WTC11 (cell line): ENCODE measurements around the gene ACTR3C. TPM values are rescaled to one million over a fixed set of nuclear protein-coding genes. Genes with fewer than 3 reads are reported as not detected.
"Not testable (repeated sequence)": the region's sequence is repeated elsewhere in the genome, so short reads cannot be mapped to it uniquely, and the experiment has no call there.

Experiments used
- ATAC-seq: fragments of 200-7000 bp; cut with Tn5 transposase; 2 replicates; pipeline ENCODE4 v1.10.0; 2021; ENCODE audit warnings: mild to moderate bottlenecking, moderate library complexity
- CTCF ChIA-PET: fragments of 300-600 bp; sonication (Branson Sonifier 250); formaldehyde crosslinking; loops from one replicate; lab custom pipeline; 2021; ENCODE audit warnings: antibody characterized with exemption; lab: Charles Lee
- POLR2A ChIA-PET: fragments of 350-600 bp; sonication (Branson Sonifier 250); formaldehyde crosslinking; loops from one replicate; lab custom pipeline; 2021; ENCODE audit warnings: antibody characterized with exemption; lab: Charles Lee
- DNase-seq: peaks from one replicate; pipeline ENCODE4 v3.0.0; 2021; ENCODE audit warnings: low spot score
- H3K27ac Mint-ChIP-seq: 2 replicates; pipeline ENCODE4 v1.8.0; 2021; ENCODE audit warnings: mixed read lengths
- H3K27me3 Mint-ChIP-seq: 2 replicates; pipeline ENCODE4 v1.8.0; 2021; ENCODE audit warnings: low read depth, mild to moderate bottlenecking, moderate library complexity, mixed read lengths
- H3K36me3 Mint-ChIP-seq: 2 replicates; pipeline ENCODE4 v1.8.0; 2021; ENCODE audit warnings: mixed read lengths
- H3K4me1 Mint-ChIP-seq: 2 replicates; pipeline ENCODE4 v1.8.0; 2022; ENCODE audit warnings: mixed read lengths
- H3K4me3 Mint-ChIP-seq: 2 replicates; pipeline ENCODE4 v1.8.0; 2021; ENCODE audit warnings: mild to moderate bottlenecking, moderate library complexity, mixed read lengths
- H3K9me3 Mint-ChIP-seq: 2 replicates; pipeline ENCODE4 v1.8.0; 2021; ENCODE audit warnings: mixed read lengths
- CREM ChIP-seq: sonication (generic); formaldehyde crosslinking; IDR thresholded peaks from 2 replicates; pipeline ENCODE4 v1.8.1; 2022; ENCODE audit warnings: mild to moderate bottlenecking, missing genetic modification reagents, moderate library complexity
- FOXJ3 ChIP-seq: sonication (generic); formaldehyde crosslinking; IDR thresholded peaks from 2 replicates; pipeline ENCODE4 v1.9.0; 2021; ENCODE audit warnings: missing genetic modification reagents, mild to moderate bottlenecking, borderline replicate concordance
- GRHL2 ChIP-seq: fragments of 250-450 bp; sonication (Bioruptor Pico); IDR thresholded peaks from 2 replicates; pipeline ENCODE4 v1.8.0; 2022; ENCODE audit warnings: mild to moderate bottlenecking, moderate library complexity; ENCODE audit not compliant: insufficient replicate concordance, severe bottlenecking
- NFE2L1 ChIP-seq: sonication (generic); formaldehyde crosslinking; IDR thresholded peaks from 2 replicates; pipeline ENCODE4 v1.8.1; 2023; ENCODE audit warnings: missing genetic modification reagents
- NFYB ChIP-seq: sonication (generic); formaldehyde crosslinking; conservative IDR thresholded peaks from 2 replicates; pipeline ENCODE4 v1.8.0; 2022; ENCODE audit warnings: low read depth, missing genetic modification reagents
- SMAD3 ChIP-seq: sonication (generic); formaldehyde crosslinking; IDR thresholded peaks from 2 replicates; pipeline ENCODE4 v1.8.0; 2022; ENCODE audit warnings: missing genetic modification reagents, mild to moderate bottlenecking, borderline replicate concordance
- SOX15 ChIP-seq: fragments of 250-450 bp; sonication (Bioruptor Pico); IDR thresholded peaks from 2 replicates; pipeline ENCODE4 v1.9.0; 2021; ENCODE audit warnings: mild to moderate bottlenecking
- TEAD4 ChIP-seq: sonication (generic); formaldehyde crosslinking; IDR thresholded peaks from 2 replicates; pipeline ENCODE4 v1.8.0; 2022; ENCODE audit warnings: mild to moderate bottlenecking, missing genetic modification reagents
- ZNF121 ChIP-seq: sonication (generic); formaldehyde crosslinking; IDR thresholded peaks from 2 replicates; pipeline ENCODE4 v1.8.0; 2023; ENCODE audit warnings: missing genetic modification reagents
- total RNA-seq: library from RNA; stranded (reverse); gene quantifications from 3 replicates; pipeline ENCODE4 v1.2.3, GENCODE V29; 2021
- TF ChIP-seq, protein P1 (sequence below): fragments of 250-450 bp; sonication (Bioruptor Pico); IDR thresholded peaks from 2 replicates; pipeline ENCODE4 v1.8.0; 2021; ENCODE audit warnings: mild to moderate bottlenecking
- TF ChIP-seq, protein P2 (sequence below): sonication (generic); formaldehyde crosslinking; IDR thresholded peaks from 2 replicates; pipeline ENCODE4 v1.8.1; 2023; ENCODE audit warnings: mild to moderate bottlenecking, moderate library complexity, missing genetic modification reagents
- TF ChIP-seq, protein P3 (sequence below): sonication (generic); formaldehyde crosslinking; IDR thresholded peaks from 2 replicates; pipeline ENCODE4 v1.8.1; 2023; ENCODE audit warnings: mild to moderate bottlenecking, missing genetic modification reagents, moderate library complexity
- TF ChIP-seq, protein P4 (sequence below): sonication (generic); formaldehyde crosslinking; IDR thresholded peaks from 2 replicates; pipeline ENCODE4 v1.8.0; 2023; ENCODE audit warnings: mild to moderate bottlenecking, missing genetic modification reagents
- TF ChIP-seq, protein P5 (sequence below): sonication (generic); formaldehyde crosslinking; IDR thresholded peaks from 2 replicates; pipeline ENCODE4 v1.8.0; 2022; ENCODE audit warnings: missing genetic modification reagents

ACTR3C gene
- total RNA-seq, 1 experiment from 2014 or later: 1.4 TPM

DNA sequence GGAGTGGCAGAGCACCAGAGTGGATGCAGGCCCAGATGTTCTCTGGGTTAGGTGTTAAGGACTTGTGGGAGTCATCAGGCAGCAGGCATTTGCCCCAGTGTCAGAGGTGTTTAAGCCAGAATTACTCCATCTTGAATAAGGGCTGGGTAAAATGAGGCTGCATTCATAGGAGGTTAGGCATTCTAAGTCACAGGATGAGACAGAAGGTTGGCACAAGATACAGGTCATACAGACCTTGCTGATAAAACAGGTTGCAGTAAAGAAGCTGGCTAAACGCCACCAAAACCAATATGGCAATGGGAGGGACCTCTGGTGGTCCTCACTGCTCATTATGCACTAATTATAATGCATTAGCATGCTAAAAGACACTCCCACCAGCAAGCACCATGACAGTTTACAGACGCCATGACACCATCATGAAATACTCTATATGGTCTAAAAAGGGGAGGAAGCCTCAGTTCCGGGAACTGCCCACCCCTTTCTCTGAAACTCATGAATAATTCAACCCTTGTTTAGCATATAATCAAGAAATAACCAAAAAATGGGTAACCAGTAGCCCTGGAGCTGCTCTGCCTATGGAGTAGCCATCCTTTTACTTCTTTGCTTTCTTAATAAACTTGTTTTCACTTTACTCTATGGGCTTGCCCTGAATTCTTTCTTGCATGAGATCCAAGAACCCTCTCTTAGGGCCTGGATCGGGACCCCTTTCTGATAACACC, 1.1 kb downstream of the ACTR3C start (continued):
- no peak for TF ChIP-seq GRHL2
- TF ChIP-seq SOX15 (CRISPR knock-in tag): no peak
- TF ChIP-seq FOXJ3 (CRISPR knock-in tag): no peak
- TF ChIP-seq, protein P1, sequence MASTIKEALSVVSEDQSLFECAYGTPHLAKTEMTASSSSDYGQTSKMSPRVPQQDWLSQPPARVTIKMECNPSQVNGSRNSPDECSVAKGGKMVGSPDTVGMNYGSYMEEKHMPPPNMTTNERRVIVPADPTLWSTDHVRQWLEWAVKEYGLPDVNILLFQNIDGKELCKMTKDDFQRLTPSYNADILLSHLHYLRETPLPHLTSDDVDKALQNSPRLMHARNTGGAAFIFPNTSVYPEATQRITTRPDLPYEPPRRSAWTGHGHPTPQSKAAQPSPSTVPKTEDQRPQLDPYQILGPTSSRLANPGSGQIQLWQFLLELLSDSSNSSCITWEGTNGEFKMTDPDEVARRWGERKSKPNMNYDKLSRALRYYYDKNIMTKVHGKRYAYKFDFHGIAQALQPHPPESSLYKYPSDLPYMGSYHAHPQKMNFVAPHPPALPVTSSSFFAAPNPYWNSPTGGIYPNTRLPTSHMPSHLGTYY: no peak
- TF ChIP-seq, protein P2, sequence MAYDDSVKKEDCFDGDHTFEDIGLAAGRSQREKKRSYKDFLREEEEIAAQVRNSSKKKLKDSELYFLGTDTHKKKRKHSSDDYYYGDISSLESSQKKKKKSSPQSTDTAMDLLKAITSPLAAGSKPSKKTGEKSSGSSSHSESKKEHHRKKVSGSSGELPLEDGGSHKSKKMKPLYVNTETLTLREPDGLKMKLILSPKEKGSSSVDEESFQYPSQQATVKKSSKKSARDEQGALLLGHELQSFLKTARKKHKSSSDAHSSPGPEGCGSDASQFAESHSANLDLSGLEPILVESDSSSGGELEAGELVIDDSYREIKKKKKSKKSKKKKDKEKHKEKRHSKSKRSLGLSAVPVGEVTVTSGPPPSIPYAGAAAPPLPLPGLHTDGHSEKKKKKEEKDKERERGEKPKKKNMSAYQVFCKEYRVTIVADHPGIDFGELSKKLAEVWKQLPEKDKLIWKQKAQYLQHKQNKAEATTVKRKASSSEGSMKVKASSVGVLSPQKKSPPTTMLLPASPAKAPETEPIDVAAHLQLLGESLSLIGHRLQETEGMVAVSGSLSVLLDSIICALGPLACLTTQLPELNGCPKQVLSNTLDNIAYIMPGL: no peak
- no peak for TF ChIP-seq SMAD3 (CRISPR knock-in tag)
- TF ChIP-seq CREM (CRISPR knock-in tag): no peak
- TF ChIP-seq NFYB: no peak
- TF ChIP-seq ZNF121 (CRISPR knock-in tag): no peak

DNA sequence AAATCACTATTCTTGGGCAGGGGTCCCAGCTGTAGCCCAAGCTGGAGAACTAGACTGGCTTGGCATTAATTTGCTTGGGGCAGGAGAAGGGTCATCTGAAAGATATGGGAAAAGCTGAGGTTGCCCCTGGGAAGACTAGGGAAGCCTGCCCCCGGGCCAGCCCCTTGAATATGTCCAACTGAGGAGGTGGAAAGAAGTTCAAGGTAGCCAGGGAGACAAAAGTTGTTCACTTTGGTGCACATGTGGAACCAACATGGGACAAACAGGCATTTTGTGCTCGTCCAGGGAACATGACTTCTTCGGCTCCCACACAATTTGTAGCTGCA, 1.6 kb downstream of the ACTR3C start:
- CTCF ChIA-PET: no interaction called here
- DNase-seq (no peak), ATAC-seq (no peak)
- TF ChIP-seq, protein P3, sequence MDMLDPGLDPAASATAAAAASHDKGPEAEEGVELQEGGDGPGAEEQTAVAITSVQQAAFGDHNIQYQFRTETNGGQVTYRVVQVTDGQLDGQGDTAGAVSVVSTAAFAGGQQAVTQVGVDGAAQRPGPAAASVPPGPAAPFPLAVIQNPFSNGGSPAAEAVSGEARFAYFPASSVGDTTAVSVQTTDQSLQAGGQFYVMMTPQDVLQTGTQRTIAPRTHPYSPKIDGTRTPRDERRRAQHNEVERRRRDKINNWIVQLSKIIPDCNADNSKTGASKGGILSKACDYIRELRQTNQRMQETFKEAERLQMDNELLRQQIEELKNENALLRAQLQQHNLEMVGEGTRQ (CRISPR knock-in tag): no peak
- TF ChIP-seq, protein P4, sequence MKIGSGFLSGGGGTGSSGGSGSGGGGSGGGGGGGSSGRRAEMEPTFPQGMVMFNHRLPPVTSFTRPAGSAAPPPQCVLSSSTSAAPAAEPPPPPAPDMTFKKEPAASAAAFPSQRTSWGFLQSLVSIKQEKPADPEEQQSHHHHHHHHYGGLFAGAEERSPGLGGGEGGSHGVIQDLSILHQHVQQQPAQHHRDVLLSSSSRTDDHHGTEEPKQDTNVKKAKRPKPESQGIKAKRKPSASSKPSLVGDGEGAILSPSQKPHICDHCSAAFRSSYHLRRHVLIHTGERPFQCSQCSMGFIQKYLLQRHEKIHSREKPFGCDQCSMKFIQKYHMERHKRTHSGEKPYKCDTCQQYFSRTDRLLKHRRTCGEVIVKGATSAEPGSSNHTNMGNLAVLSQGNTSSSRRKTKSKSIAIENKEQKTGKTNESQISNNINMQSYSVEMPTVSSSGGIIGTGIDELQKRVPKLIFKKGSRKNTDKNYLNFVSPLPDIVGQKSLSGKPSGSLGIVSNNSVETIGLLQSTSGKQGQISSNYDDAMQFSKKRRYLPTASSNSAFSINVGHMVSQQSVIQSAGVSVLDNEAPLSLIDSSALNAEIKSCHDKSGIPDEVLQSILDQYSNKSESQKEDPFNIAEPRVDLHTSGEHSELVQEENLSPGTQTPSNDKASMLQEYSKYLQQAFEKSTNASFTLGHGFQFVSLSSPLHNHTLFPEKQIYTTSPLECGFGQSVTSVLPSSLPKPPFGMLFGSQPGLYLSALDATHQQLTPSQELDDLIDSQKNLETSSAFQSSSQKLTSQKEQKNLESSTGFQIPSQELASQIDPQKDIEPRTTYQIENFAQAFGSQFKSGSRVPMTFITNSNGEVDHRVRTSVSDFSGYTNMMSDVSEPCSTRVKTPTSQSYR: no peak
- peaks cover 62% of the 10 kb centered on the region for H3K4me1 Mint-ChIP-seq
- POLR2A ChIA-PET: no interaction called here
- H3K36me3 Mint-ChIP-seq: peaks cover 12% of the 10 kb centered on the region
- H3K4me3 Mint-ChIP-seq: peak overlapping the region; percentile 61
- H3K27ac Mint-ChIP-seq: no peak overlapping the region
- peaks cover 18% of the 10 kb centered on the region for H3K27me3 Mint-ChIP-seq
- no peaks in the 10 kb centered on the region for H3K9me3 Mint-ChIP-seq

DNA sequence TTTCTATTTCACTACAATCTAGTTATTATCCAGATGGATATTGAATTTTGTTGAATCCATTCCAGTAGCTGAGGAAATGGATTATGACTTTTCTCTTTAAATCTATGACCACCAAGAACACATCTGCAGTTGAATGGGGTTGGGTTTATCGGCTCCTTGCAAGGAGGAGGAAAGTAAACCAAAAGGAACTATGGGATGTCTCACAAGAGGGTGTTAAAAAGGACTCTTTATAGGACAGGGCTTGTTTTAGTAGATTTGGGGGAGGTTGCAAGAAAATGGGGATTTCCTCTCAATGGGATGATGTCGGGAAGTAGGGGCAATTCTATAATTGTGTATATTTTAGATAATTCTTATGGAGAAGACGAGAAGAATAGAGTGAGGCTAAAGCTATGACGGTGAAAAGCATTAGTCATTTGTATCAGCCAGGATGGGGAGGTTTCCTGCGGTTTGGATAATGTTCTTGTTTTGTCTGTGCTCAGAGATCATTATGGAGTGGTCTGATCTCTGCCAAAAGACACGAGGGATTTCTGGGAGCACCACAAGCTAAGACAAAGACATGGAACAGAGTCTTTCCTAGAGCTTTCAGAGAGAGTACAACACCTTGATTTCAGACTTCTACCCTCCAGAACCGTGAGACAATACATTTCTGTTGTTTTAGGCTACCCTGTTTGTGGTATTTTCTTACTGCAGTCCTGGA, 5.4 kb downstream of the ACTR3C start:
- H3K27ac Mint-ChIP-seq: peak overlapping the region; percentile 46
- no peaks in the 10 kb centered on the region for H3K9me3 Mint-ChIP-seq
- H3K27me3 Mint-ChIP-seq: peaks cover 16% of the 10 kb centered on the region
- DNase-seq: no peak
- peak; percentile 21 for ATAC-seq
- H3K36me3 Mint-ChIP-seq: no peaks in the 10 kb centered on the region
- ChIA-PET CTCF (no interaction called here), POLR2A (no interaction called here)
- no peak overlapping the region for H3K4me3 Mint-ChIP-seq
- H3K4me1 Mint-ChIP-seq: peaks cover 64% of the 10 kb centered on the region
- TF ChIP-seq, protein P5, sequence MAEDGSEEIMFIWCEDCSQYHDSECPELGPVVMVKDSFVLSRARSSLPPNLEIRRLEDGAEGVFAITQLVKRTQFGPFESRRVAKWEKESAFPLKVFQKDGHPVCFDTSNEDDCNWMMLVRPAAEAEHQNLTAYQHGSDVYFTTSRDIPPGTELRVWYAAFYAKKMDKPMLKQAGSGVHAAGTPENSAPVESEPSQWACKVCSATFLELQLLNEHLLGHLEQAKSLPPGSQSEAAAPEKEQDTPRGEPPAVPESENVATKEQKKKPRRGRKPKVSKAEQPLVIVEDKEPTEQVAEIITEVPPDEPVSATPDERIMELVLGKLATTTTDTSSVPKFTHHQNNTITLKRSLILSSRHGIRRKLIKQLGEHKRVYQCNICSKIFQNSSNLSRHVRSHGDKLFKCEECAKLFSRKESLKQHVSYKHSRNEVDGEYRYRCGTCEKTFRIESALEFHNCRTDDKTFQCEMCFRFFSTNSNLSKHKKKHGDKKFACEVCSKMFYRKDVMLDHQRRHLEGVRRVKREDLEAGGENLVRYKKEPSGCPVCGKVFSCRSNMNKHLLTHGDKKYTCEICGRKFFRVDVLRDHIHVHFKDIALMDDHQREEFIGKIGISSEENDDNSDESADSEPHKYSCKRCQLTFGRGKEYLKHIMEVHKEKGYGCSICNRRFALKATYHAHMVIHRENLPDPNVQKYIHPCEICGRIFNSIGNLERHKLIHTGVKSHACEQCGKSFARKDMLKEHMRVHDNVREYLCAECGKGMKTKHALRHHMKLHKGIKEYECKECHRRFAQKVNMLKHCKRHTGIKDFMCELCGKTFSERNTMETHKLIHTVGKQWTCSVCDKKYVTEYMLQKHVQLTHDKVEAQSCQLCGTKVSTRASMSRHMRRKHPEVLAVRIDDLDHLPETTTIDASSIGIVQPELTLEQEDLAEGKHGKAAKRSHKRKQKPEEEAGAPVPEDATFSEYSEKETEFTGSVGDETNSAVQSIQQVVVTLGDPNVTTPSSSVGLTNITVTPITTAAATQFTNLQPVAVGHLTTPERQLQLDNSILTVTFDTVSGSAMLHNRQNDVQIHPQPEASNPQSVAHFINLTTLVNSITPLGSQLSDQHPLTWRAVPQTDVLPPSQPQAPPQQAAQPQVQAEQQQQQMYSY: peak; percentile 60; the same call in 1 of the 2 replicates
- TF ChIP-seq, protein P2: no peak
- no peak for TF ChIP-seq TEAD4 (CRISPR knock-in tag)
- no peak for TF ChIP-seq NFE2L1 (CRISPR knock-in tag)

DNA sequence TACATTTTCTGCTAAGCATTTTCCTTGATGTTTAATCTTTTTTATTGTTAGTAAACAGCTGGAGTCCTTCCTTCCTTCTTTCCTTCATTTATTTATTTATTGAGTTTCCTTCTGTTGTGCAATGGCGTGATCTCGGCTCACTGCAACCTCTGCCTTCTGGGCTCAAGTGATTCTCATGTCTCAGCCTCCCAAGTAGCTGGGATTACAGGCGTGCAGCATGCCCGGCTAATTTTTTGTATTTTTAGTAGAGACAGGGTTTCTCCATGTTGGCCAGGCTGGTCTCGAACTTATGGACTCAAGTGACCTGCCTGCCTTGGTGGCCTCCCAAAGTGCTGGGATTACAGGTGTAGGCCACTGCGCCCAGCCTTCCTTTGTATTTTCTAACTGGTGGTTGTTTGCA, 6.4 kb downstream of the ACTR3C start:
- not testable (repeated sequence) for DNase-seq, H3K27ac Mint-ChIP-seq, H3K9me3 Mint-ChIP-seq, H3K27me3 Mint-ChIP-seq, H3K36me3 Mint-ChIP-seq, H3K4me3 Mint-ChIP-seq, ATAC-seq
- ChIA-PET CTCF (interaction anchor here (0.6 to 0.7 kb wide), 3 partner anchors 9 to 517 kb away, joined by 3 to 5 read pairs (median 4); no protein-coding TSS in a partner anchor), POLR2A (interaction anchor here (0.7 kb wide), 1 partner anchor 50 kb away, joined by 8 read pairs; no protein-coding TSS in a partner anchor)
- H3K4me1 Mint-ChIP-seq: peaks cover 57% of the 10 kb centered on the region
